ENCODE results near the gene CD58.

CD58 gene

DNA sequence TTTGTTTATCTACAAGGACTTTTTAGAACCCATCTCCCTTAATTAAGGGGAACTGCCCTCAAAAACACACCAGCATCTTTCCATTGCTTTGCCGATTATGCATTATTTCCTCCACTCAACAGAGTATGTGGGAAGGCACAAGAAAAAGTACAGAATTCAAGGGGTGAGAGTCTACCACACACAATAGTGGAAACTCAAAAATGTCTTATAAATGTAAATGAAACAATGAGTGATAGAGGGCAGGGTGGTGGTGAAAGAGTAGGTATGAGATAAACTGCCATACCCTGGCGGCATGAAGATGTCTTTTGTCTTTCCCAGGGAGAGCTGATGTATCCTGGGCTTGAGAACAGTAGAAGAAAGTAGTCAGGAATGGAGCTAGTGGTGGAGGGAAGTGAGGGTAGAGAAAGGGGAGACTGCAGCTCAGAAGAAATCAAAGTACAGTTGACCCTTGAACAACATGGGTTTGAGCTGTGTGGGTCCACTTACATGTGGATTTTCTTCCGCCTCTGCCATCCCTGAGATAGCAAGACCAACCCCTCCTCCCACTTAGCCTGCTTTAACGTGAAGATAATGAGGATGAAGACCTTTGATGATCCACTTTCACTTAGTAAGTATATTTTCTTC is 24.4 kb downstream of the CD58 start:
- Mint-ChIP-seq H3K9me3 (no peaks in the 10 kb centered on the region), H3K36me3 (ENCODE audit: low read depth) (peaks cover 12% of the 10 kb centered on the region), H3K4me1 (no peaks in the 10 kb centered on the region), H3K27me3 (ENCODE audit: low read depth, poor library complexity) (no peaks in the 10 kb centered on the region), H3K4me3 (no peak overlapping the region), H3K27ac (no peak overlapping the region)
- DNase-seq: no peak
- TF ChIP-seq, protein P1, sequence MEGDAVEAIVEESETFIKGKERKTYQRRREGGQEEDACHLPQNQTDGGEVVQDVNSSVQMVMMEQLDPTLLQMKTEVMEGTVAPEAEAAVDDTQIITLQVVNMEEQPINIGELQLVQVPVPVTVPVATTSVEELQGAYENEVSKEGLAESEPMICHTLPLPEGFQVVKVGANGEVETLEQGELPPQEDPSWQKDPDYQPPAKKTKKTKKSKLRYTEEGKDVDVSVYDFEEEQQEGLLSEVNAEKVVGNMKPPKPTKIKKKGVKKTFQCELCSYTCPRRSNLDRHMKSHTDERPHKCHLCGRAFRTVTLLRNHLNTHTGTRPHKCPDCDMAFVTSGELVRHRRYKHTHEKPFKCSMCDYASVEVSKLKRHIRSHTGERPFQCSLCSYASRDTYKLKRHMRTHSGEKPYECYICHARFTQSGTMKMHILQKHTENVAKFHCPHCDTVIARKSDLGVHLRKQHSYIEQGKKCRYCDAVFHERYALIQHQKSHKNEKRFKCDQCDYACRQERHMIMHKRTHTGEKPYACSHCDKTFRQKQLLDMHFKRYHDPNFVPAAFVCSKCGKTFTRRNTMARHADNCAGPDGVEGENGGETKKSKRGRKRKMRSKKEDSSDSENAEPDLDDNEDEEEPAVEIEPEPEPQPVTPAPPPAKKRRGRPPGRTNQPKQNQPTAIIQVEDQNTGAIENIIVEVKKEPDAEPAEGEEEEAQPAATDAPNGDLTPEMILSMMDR (IDR thresholded peaks at IDR 0.05): no peak

DNA sequence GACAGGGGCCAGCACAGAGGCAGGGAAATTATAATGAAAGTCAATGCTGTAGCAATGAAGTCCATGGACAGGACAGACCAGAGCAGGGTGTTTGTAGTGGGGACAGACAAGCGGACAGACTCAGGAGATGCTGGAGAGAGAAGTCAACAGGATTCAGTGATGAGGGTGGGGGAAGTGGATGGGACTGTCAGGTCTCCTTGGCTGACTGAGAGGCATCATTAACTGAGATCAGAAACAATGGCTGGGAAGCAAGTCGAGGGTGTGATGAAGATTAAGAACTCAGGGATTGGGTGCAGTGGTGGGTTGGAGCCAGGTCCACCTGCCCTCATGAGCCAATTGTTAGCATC is 25.5 kb downstream of the CD58 start:
- TF ChIP-seq, protein P1 (IDR thresholded peaks at IDR 0.05): no peak

DNA sequence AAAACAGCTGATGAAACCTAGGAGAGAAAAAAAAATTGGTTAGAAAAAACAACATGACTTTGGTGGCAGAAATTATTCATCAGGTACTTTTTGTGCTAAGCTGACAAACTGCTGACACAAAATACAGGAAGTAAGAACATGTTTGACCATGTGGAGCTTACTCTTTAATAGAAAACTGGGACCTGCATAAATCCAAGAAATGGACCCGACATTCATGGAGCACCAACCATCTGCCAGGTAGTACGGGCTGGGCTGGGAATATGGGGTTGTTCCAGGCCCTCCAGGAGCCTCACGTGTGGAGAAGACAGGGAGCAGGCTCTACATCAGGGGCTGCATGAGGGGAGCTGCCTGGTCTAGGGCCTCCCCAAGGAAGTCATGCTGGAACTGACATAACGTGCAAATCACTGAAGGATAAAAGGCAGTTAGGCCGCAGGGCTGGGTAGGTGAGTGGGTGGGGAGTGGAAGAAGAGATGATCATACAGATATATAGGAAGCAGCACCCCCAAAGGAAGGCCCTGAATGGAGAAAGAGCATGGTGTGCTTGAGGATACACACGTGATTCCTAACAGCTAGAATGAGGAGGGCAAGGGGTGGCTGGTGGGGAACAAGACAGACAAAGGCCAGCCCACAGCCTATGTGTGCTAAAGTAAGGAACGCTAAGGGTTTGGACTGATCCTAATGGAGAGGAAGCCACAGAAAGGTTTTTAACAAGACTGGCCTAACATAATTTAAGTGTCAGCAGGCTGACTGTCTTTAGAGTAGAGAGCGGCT is 26.1 kb downstream of the CD58 start:
- H3K9me3 Mint-ChIP-seq: no peaks in the 10 kb centered on the region
- H3K27me3 Mint-ChIP-seq (ENCODE audit: low read depth, poor library complexity): no peaks in the 10 kb centered on the region
- H3K27ac Mint-ChIP-seq: peak overlapping the region; percentile 1
- no peak overlapping the region for H3K4me3 Mint-ChIP-seq
- TF ChIP-seq, protein P1 (IDR thresholded peaks at IDR 0.05): no peak
- no peaks in the 10 kb centered on the region for H3K4me1 Mint-ChIP-seq
- DNase-seq: no peak
- H3K36me3 Mint-ChIP-seq (ENCODE audit: low read depth): peaks cover 12% of the 10 kb centered on the region

More for the DNA sequence above, 25.5 kb downstream of the CD58 start:
- H3K4me1 Mint-ChIP-seq: no peaks in the 10 kb centered on the region
- no peak for DNase-seq
- no peaks in the 10 kb centered on the region for H3K9me3 Mint-ChIP-seq
- H3K36me3 Mint-ChIP-seq (ENCODE audit: low read depth): peaks cover 12% of the 10 kb centered on the region
- H3K4me3 Mint-ChIP-seq: no peak overlapping the region
- H3K27ac Mint-ChIP-seq: peak overlapping the region; percentile 1
- H3K27me3 Mint-ChIP-seq (ENCODE audit: low read depth, poor library complexity): no peaks in the 10 kb centered on the region

DNA sequence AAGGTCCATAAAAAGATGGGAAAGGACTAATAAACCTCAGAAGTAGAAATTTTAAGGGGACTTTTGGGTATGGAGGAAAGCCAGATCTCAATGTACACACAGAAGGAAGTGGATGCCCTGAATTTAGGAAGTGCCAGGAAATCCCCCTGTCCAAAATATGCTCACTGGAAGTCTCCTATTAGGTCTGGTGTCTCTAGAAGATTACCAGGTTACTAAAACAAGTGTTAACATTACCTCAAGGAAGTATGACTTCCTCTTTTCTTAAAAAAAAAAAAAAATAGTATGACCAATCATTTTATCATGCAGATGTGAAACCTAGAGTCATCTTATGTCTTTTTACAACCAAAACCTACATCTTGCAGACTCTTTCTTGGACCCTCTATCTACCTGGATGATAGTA is 30.7 kb downstream of the CD58 start:
- H3K27ac Mint-ChIP-seq: no peak overlapping the region
- H3K4me1 Mint-ChIP-seq: no peaks in the 10 kb centered on the region
- H3K36me3 Mint-ChIP-seq (ENCODE audit: low read depth): peaks cover 31% of the 10 kb centered on the region
- TF ChIP-seq, protein P1 (IDR thresholded peaks at IDR 0.05): no peak
- no peaks in the 10 kb centered on the region for H3K27me3 Mint-ChIP-seq (ENCODE audit: low read depth, poor library complexity)
- no peak for DNase-seq
- H3K4me3 Mint-ChIP-seq: no peak overlapping the region
- peaks cover 12% of the 10 kb centered on the region for H3K9me3 Mint-ChIP-seq

DNA sequence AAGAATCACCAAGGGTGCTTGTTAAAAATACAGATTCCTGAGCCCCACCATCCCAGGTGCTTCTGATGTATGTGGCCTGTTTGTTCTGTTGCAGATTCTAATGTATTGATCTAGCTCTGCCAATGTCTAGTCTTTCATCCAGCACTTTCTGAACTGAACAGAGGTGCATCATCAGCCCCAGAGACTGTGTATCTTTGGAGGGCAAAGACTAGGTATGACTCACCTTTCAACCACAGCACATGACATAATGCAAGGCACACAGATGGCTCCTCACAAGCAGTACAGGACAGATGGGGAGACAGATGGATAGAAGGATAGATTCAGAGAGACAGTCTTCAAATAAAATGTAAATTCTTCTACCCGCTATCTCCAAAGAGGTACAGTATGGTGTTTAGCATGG is 32.3 kb downstream of the CD58 start:
- Mint-ChIP-seq H3K36me3 (ENCODE audit: low read depth) (peaks cover 46% of the 10 kb centered on the region), H3K27ac (no peak overlapping the region), H3K4me3 (no peak overlapping the region), H3K4me1 (no peaks in the 10 kb centered on the region), H3K27me3 (ENCODE audit: low read depth, poor library complexity) (peaks cover 4% of the 10 kb centered on the region), H3K9me3 (peaks cover 19% of the 10 kb centered on the region)
- TF ChIP-seq, protein P1 (IDR thresholded peaks at IDR 0.05): no peak
- no peak for DNase-seq

DNA sequence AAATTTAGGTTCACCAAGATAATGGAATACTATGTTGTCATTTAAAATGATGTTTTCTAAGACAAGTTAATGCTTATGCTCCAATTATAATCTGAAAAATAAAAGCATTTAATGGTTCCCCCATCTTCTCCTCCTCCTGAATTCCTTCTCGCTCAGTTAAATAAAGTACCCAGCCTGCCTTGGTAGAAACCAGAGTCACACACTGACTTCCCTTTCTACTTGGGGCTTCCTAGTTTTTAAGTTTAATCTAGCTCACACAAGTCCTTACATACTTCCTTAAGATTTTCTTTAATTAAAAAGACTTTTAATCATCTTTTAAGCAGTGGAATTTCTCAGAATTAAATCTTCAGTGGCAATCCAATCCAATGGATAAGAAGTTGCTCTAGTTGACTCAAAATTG is 32.9 kb downstream of the CD58 start:
- Mint-ChIP-seq H3K27me3 (ENCODE audit: low read depth, poor library complexity) (peaks cover 5% of the 10 kb centered on the region), H3K4me3 (no peak overlapping the region), H3K36me3 (ENCODE audit: low read depth) (peaks cover 47% of the 10 kb centered on the region), H3K27ac (no peak overlapping the region), H3K9me3 (peaks cover 19% of the 10 kb centered on the region), H3K4me1 (no peaks in the 10 kb centered on the region)
- TF ChIP-seq, protein P1 (IDR thresholded peaks at IDR 0.05): no peak
- DNase-seq: no peak
